ENCODE data around the gene HDAC4.

Gene HDAC4

DNA sequence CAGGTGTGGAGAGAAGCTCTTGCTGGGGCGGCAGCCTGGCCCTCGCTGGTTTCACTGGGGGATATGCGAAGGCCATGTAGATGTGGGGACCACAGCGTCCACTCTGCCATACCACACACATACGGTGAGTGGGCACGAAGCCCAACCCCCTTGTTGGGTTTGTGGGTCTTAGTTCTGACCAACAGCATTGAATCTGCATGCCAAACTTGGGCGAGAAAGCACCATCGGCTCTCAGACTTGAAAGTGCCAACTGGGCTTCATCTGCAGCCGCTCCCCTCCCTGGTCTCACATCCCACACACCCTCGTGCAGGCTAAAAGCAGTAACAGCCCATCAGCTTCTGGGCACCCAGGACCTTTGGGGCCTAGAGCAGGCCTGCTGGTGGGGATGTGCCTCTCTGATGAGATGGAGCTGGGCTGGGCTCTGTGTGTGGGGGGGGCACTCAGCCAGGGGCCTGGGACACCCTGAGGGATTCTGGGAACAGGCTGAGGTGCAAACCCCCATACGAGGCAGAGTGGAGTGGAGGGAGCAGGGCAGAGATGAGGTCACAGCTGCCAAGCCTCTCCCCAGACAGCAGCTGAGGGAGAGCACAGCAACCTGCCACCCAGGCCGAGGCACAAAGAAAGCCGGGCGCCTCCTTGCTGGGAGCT lies 288.6 kb downstream of the HDAC4 start:
- ATAC-seq = no peak

DNA sequence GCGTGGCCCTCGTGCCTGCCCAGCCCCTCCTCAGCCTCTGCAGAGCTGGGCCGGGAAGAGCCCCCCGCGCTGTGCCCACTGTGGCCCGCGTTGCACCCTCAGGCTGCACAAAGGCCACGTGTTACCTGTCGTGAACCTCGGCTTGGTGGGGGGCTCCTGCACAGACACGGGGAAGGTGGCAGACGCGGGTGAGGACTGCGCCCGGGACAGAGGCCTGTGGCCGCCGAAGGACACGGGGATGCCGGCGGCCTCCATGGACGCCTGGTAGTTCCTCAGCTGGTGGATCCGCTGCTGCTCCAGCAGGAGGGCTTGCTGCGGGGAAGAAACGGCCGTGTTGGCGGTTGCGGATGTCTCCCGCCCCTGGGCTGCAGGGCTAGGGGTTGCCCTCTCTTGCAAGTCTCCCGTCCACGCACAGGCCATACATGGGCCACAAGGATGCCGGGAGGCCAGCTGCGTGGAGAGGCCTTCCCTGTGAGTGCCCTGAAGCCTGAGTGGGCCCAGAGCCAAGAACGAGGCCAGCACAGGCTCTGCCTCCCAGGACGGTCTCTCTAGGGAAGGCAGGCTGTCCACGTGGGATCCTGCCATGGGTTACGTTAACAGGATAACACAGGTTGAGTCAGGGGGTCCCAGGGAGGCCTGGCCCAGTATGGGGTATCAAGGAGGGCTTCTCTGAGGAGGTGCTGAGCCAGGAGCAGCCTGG lies 289.3 kb downstream of the HDAC4 start:
- no peak for ATAC-seq

DNA sequence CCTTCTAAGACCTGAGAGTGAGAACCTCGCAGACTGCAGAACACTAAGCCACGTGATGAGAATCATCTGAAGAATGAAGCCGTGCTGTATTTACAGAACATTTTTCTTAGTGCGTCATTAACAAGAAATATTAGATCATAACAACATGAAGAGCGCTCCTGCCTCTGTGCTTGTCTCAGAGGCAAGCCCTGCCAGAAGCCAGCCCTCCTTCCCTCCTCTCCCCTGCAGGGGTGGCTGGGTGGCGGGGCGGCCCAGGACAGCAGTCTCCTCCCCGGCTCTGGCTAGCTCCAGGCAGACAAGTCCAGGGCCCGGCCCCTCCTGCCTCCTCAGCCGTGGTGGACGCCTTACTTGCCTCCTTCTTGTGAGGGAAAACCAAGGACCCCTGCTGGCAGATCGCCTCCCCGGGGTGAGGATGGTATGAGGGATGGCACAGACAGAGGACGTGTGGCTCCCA lies 290.2 kb downstream of the HDAC4 start:
- no peak for ATAC-seq

DNA sequence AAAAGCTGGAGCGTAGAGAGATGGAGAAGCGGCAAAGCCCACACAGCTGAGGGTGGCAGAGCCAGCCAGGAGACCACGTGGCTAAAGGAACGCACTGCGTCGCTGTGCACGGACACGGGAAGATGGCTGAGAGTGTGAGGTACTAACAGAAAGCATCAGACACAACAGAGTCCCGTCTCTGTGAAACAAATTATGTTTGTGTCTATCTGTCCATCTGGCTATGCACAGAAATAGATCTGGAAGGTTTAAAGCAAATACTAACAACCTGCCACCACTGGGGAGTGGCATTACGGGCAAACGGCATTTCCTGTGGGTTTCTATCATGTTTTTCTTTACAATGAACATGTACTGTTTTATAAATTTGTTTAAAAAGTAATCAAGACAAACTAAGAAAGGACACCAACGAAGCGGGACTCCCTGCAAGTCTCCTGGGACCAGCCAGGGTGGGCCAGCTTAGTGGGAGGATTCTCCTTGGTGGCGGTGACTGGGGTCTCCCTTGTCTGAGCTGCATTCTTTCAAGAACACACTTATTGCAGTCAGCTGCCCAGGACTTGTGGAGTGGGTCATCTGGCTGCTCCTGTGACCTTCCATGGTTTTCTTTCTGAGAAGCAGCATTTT lies 290.8 kb downstream of the HDAC4 start:
- ATAC-seq = no peak

DNA sequence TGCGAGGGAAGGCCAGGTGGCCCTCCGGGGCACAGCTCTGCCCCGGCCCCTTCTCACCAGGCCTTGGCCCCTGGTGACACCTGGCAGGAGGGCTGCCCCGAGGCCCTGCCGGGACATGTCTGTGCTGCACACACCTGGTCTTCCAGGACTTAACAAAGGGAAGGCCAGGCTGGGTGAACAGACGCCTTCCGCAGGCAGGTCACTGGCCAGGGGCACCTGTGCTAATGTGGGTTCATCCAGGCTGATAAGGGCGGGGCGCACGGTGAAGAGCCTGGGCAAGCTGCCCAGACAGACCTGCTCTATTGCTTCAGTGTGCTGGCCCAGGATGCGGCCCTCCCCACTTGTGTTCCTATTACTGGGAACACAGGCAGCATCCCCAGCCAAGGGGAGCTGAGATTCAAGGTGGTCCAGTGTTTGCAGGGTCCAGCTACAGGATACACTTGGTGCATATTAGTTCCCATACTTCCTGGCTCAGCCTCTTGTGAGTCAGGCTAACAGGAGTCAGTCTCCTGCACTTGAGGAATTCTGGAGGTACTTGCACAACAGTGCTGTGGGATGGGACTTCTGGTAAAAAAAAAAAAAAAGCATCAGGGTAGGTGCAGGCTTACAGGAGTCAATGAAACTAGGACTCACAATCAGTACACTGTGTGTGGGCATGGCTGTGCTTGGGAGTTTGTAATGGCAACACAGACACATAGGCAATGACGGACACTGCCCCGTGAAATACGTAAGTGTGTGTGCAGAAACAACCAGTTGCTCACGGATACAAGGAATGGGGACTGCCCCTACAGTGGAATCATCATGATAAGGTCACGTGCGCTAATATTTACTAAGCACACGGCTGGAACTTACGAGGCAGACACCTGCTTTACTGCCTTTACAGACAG lies 291.5 kb downstream of the HDAC4 start:
- no peak for ATAC-seq

DNA sequence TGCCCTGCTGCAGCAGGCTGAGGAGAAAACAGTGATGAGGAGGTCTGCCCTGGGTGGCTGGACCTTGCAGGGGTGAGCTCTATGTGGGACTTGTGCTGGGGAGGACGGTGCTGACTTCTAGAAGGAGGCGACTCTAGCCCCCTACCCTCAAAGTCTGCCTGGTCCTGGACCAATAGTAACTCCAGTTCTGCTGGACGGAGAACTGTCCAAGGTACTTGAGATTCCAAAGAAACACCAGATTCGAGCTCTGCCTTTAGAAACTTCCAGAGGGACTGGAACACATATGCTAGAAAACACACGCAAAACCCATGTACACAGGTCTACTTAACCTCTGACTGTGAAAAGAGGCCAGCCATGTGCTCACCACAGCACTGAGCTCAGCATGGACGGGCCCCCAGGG lies 292.4 kb downstream of the HDAC4 start:
- ATAC-seq = no peak

DNA sequence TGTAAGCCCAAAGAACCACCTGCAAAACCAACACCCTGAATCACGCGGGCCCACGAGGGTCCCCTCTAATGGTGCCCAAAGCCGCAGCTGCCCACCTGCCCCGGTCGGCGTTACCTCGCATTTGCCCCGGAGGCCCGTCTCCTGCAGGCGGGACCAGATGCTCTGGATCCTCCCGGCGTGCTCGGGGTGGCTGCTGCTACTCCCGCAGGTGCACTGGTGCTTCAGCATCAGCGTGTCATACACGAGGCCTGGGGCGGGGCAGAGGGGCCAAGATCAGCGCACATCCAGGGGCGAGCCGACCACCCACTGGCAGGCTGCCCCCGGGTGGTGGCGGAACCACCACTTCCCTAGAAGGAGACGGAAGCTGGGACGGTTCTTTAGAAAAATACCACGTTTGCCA lies 292.9 kb downstream of the HDAC4 start:
- ATAC-seq = no peak

- ATAC-seq = no peak
Measured at GRCh38 chr2:239106966-239107365, 293.9 kb downstream of the HDAC4 start.

- ATAC-seq = no peak
Measured at GRCh38 chr2:239106314-239106908, 294.4 kb downstream of the HDAC4 start.

DNA sequence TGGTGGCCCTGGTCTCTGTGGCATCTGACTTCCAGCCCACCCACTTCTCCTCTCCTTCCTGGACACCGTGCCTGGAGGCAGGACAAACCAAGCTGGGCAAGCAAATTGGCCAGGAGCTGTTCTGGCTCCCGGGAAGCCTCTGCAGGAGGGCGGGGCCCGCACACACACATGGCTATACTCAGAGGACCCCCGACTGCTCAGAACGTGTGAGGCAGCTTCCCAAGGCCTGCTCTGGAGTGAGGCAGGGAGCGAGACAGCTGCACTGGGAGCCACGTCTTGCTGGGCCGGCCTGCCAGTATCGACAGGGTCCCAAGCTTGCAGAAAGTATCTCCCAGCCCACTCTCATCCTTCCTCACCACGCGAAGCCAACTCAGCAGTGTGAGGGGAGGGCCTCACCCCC lies 295.6 kb downstream of the HDAC4 start:
- ATAC-seq = no peak

- no peak for ATAC-seq
Measured at GRCh38 chr2:239104800-239105199, 296.0 kb downstream of the HDAC4 start.

DNA sequence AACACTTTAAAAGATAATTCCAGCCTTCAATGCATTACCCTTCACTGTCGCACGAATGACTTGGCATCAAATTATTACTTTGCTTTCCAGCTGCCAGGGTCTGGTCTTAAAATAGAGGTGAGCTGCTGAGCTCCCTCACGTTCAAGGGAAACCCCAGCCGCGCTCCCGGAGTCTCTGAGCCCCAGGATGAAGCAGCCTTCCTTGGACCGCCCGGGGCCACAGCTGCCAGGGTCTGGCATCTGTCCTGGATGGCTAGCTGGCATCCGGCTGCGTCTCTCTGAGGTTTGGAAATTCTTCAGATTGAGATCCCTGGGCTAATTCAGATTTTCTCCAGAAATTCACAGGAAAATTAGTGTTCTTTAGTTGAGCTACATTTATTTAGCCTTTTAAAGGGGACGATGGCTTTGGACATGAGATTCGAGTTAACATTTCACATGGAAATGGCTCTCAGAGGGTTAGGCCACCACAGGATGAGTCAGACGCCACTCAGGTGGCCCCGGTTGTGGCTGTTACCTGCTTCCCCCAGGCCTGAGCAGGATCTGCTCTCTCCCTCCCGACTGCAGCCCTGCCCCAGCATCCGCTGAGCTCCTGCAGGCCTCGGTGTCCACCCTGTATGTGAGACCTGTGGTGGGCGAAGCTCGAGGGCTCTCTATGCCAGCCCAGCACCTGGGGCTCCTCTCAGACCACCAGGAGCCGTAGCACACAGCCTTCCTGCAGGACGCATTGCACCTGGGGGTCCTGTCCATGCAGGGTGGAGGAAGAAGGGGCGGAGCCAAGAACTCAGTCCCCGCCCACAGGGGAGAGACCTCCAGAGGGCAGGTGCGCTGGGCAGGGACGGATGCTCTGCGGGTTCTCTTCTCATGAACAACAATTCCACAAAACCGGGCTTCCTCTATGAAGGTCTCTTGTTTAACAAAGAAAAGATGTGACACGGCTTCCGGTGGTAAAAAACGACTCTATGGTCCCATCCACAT lies 297.4 kb downstream of the HDAC4 start:
- ATAC-seq = no peak

- no peak for ATAC-seq
Measured at GRCh38 chr2:239102266-239102665, 298.6 kb downstream of the HDAC4 start.

DNA sequence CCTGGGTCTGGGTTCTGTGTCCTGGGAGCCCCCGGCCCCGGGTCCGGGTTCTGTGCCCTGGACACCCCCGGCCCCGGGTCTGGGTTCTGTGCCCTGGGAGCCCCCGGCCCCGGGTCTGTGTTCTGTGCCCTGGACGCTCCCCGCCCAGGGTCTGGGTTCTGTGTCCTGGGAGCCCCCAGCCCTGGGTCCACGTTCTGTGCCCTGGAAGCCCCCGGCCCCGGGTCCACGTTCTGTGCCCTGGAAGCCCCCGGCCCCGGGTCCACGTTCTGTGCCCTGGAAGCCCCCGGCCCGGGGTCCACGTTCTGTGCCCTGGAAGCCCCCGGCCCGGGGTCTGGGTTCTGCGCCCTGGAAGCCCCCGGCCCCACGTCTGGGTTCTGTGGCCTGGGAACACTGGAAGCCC lies 299.0 kb downstream of the HDAC4 start:
- ATAC-seq = no peak

GRCh38 chr2:239101071-239101470 lies 299.7 kb downstream of the HDAC4 start:
- no peak for ATAC-seq

- no peak for ATAC-seq
Measured at GRCh38 chr2:239099474-239099873, 301.3 kb downstream of the HDAC4 start.

- ATAC-seq = no peak
Measured at GRCh38 chr2:239098288-239098970, 302.4 kb downstream of the HDAC4 start.

DNA sequence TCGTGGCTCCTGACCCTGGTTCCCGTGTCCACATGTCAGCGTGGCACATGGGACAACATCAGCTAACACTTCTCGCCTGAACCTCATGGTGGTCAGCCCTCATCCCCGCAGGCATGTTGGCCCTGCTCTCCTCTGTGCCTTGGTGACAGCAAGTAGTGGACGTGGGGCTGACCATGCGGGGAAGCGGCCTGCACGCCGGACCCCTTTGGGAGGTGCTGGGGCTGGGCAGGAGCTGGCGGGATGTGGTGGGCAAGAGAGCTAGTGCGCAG lies 303.5 kb downstream of the HDAC4 start:
- no peak for ATAC-seq

- ATAC-seq = no peak
Measured at GRCh38 chr2:239096676-239097427, 304.0 kb downstream of the HDAC4 start.

- no peak for ATAC-seq
Measured at GRCh38 chr2:239095460-239096081, 305.2 kb downstream of the HDAC4 start.

Data from activated CD4-positive, CD25-positive, alpha-beta regulatory T cell treated with anti-CD3 and anti-CD28 coated beads, Interleukin-2, amount 50 U/mL, for 24 hours (primary cell).